ENCODE measurements around the gene SLMAP.
"Not testable (repeated sequence)": the region's sequence is repeated elsewhere in the genome, so short reads cannot be mapped to it uniquely, and the experiment has no call there.

SLMAP gene

GRCh38 chr3:57856675-57857074, 100.6 kb downstream of the SLMAP start:
- Histone ChIP-seq H3K27ac (no peak overlapping the region), H3K9me3 (replicated peaks in 1 of 11) (no peaks in the 10 kb centered on the region), H3K4me3 (no peak overlapping the region), H3K27me3 (no peaks in the 10 kb centered on the region), H3K4me2 (no peak overlapping the region), H3K36me3 (peaks cover 52 to 95% (median 67%) of the 10 kb centered on the region in 11 experiments), H3K4me1 (no peaks in the 10 kb centered on the region), H3K9ac (no peak overlapping the region), H4K20me1 (0 out of 22 replicates have a peak, but pooled peaks cover 0 to 4% (median 0%) of the 10 kb centered on the region in 11 experiments)
- TF ChIP-seq Cebpa-rat (IDR thresholded peaks at IDR 0.05), result no peak

GRCh38 chr3:57862894-57863293, 106.8 kb downstream of the SLMAP start:
- no peaks in the 10 kb centered on the region for H3K4me1 ChIP-seq
- peaks cover 73 to 98% (median 90%) of the 10 kb centered on the region in 11 experiments for H3K36me3 ChIP-seq
- no peaks in the 10 kb centered on the region for H3K27me3 ChIP-seq
- H4K20me1 ChIP-seq, result no peaks in the 10 kb centered on the region
- H3K9ac ChIP-seq, result no peak overlapping the region
- no peaks in the 10 kb centered on the region for H3K9me3 ChIP-seq (replicated peaks in 1 of 11)
- H3K4me2 ChIP-seq, result no peak overlapping the region
- no peak overlapping the region for H3K4me3 ChIP-seq
- TF ChIP-seq Cebpa-rat (IDR thresholded peaks at IDR 0.05), result no peak
- H3K27ac ChIP-seq, result no peak overlapping the region

DNA sequence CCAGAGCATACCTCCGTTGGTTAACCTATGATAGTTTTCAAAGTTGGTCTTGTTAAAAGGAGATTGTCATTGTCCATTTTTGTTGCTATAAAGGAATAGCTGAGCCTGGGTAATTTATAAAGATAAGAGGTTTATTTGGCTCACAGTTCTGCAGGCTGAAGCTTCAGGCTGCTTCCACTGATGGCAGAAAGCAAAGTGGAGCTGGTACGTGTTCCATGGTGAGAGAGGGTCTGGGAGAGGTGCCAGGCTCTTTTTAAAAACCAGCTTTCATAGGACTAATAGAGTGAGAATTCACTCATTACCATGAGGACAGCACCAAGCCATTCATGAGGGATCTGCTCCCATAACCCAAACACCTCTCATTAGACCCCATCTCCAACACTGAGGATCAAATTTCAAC, 107.3 kb downstream of the SLMAP start:
- Histone ChIP-seq H3K9me3 (replicated peaks in 1 of 11) (no peaks in the 10 kb centered on the region), H3K4me3 (no peak overlapping the region), H3K36me3 (peaks cover 73 to 98% (median 90%) of the 10 kb centered on the region in 11 experiments), H3K4me2 (no peak overlapping the region), H3K4me1 (no peaks in the 10 kb centered on the region), H3K27ac (no peak overlapping the region), H3K27me3 (no peaks in the 10 kb centered on the region), H3K9ac (no peak overlapping the region), H4K20me1 (no peaks in the 10 kb centered on the region)
- no peak for TF ChIP-seq Cebpa-rat (IDR thresholded peaks at IDR 0.05)

DNA sequence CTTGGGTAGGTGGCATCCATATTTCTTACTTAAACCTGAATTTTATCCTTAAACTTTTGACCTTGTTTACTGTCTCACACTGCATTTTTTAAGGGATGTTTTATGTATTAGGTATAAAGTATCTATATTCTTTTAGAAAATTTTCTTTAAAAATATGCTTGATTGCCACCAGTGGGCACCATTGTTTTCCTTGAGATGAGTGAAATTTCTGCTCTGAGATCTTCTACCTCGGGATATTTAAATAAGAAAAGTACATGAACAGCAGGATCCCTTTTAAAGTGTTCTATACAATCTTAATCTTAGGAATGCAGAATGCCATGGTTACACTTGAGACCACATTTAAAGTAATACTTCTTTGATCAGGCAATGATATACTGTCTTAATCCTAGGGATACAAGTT, 108.7 kb downstream of the SLMAP start:
- Histone ChIP-seq H3K27ac (no peak overlapping the region), H3K4me1 (no peaks in the 10 kb centered on the region), H3K9me3 (replicated peaks in 1 of 11) (no peaks in the 10 kb centered on the region), H3K4me2 (no peak overlapping the region), H3K27me3 (no peaks in the 10 kb centered on the region), H3K36me3 (peaks cover 64 to 90% (median 83%) of the 10 kb centered on the region in 11 experiments), H4K20me1 (no peaks in the 10 kb centered on the region), H3K4me3 (no peak overlapping the region), H3K9ac (no peak overlapping the region)
- TF ChIP-seq Cebpa-rat (IDR thresholded peaks at IDR 0.05), result no peak

DNA sequence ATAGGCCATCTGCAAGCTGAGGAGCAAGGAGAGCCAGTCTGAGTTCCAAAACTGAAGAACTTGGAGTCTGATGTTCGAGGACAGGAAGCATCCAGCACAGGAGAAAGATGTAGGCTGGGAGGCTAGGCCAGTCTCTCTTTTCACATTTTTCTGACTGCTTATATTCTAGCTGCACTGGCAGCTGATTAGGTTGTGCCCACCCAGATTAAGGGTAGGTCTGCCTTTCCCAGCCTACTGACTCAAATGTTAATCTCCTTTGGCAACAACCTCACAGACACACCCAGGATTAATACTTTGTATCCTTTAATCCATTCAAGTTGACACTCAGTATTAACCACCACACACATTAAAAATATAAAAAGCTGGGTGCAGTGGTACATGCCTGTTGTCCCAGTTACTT, 113.0 kb downstream of the SLMAP start:
- H4K20me1 ChIP-seq; H3K4me1 ChIP-seq; H3K4me2 ChIP-seq; H3K4me3 ChIP-seq; H3K9me3 ChIP-seq (replicated peaks in 1 of 11); H3K9ac ChIP-seq; H3K27me3 ChIP-seq; H3K27ac ChIP-seq: not testable (repeated sequence)
- H3K36me3 ChIP-seq, result peaks cover 60 to 86% (median 73%) of the 10 kb centered on the region in 11 experiments

DNA sequence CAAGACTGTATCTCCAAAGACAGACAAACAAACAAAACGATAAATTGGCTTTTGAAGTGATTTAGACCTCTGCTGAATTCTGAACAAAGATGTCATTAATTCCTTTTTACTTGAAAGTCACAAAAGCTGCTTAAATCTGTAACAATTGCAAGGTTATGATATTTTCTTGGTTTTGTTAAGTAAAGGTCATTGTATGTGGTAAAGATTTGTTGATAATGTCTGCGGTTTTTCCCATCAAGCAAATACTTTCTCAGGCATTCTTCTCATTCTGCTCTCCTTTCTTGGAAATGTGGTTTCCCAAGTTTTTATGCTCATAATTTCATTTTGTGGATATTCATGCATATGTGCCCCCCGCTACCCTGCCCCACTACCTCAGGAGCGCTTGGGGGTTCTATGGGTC, 116.5 kb downstream of the SLMAP start:
- Histone ChIP-seq H4K20me1 (peaks cover 0 to 6% (median 0%) of the 10 kb centered on the region in 11 experiments; a peak in 1 of 22 replicates), H3K4me2 (no peak overlapping the region), H3K36me3 (peaks cover 43 to 71% (median 56%) of the 10 kb centered on the region in 11 experiments), H3K9ac (no peak overlapping the region), H3K4me1 (no peaks in the 10 kb centered on the region), H3K27me3 (no peaks in the 10 kb centered on the region), H3K4me3 (no peak overlapping the region), H3K27ac (no peak overlapping the region), H3K9me3 (replicated peaks in 1 of 11) (no peaks in the 10 kb centered on the region; a peak in 1 of 22 replicates)
- no peak for TF ChIP-seq Cebpa-rat (IDR thresholded peaks at IDR 0.05)

DNA sequence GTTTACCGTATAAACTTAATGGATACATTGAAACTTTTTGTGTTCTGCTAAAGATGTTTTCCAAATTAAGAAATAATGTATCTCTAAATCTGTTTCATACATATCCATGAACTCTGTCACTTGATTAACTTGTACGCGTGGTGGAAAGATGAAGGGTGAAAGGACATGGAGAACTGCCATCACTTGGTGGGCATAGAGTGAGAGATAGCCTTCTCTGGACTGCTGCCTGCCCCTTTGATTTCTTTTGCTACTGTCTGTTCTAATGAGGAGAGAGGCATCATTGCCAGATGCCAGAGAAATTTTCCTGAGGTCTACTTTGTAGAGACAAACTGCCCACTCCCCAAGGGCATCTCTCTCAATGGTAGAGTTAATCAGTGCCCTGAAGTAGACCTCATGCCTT, 120.5 kb downstream of the SLMAP start:
- no peak for TF ChIP-seq Cebpa-rat (IDR thresholded peaks at IDR 0.05)
- peaks cover 43 to 84% (median 52%) of the 10 kb centered on the region in 11 experiments for H3K36me3 ChIP-seq
- no peaks in the 10 kb centered on the region for H3K4me1 ChIP-seq
- peaks cover 0 to 6% (median 0%) of the 10 kb centered on the region in 11 experiments; a peak in 1 of 22 replicates for H4K20me1 ChIP-seq
- H3K9ac ChIP-seq, result no peak overlapping the region
- H3K27me3 ChIP-seq, result no peaks in the 10 kb centered on the region
- H3K9me3 ChIP-seq (replicated peaks in 1 of 11), result no peaks in the 10 kb centered on the region; a peak in 1 of 22 replicates
- H3K4me3 ChIP-seq, result no peak overlapping the region
- H3K27ac ChIP-seq, result no peak overlapping the region
- no peak overlapping the region for H3K4me2 ChIP-seq

DNA sequence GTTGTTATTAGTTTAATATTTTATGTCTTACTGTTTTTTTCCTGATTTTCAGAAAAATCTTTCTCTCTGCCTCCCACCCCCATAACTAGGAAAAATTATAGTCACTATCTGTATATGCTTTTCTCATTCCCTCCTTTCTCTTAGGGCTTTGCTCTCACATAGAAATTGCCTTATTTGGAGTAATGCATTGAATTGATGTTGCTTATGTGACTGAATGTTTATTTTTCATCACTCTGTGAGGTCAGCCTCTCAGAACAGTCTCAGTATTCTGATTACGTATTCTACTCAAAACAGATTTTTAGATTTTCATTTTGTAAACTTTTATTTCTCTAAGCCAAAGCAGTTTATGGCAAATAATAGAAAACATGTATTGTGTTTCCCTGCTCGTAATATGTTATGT, 121.0 kb downstream of the SLMAP start:
- no peak overlapping the region for H3K4me3 ChIP-seq
- H4K20me1 ChIP-seq, result peaks cover 0 to 6% (median 0%) of the 10 kb centered on the region in 11 experiments; a peak in 1 of 22 replicates
- no peak overlapping the region for H3K27ac ChIP-seq
- no peaks in the 10 kb centered on the region for H3K27me3 ChIP-seq
- no peak overlapping the region for H3K4me2 ChIP-seq
- H3K36me3 ChIP-seq, result peaks cover 38 to 83% (median 48%) of the 10 kb centered on the region in 11 experiments
- H3K9ac ChIP-seq, result no peak overlapping the region
- H3K4me1 ChIP-seq, result no peaks in the 10 kb centered on the region
- TF ChIP-seq Cebpa-rat (IDR thresholded peaks at IDR 0.05), result no peak
- no peaks in the 10 kb centered on the region; a peak in 1 of 22 replicates for H3K9me3 ChIP-seq (replicated peaks in 1 of 11)

GRCh38 chr3:57884436-57884835, 128.3 kb downstream of the SLMAP start:
- not testable (repeated sequence) for H3K27me3 ChIP-seq; H3K27ac ChIP-seq; H3K4me3 ChIP-seq; H3K4me1 ChIP-seq; H3K9me3 ChIP-seq (replicated peaks in 1 of 11); H3K9ac ChIP-seq; H3K4me2 ChIP-seq; H4K20me1 ChIP-seq
- peaks cover 44 to 86% (median 52%) of the 10 kb centered on the region in 11 experiments for H3K36me3 ChIP-seq

GRCh38 chr3:57889807-57890206, 133.7 kb downstream of the SLMAP start:
- Histone ChIP-seq H3K4me2 (no peak overlapping the region), H3K4me3 (no peak overlapping the region), H3K27me3 (no peaks in the 10 kb centered on the region), H3K36me3 (peaks cover 25 to 66% (median 41%) of the 10 kb centered on the region in 11 experiments), H3K27ac (no peak overlapping the region), H4K20me1 (no peaks in the 10 kb centered on the region; a peak in 1 of 22 replicates), H3K4me1 (no peaks in the 10 kb centered on the region), H3K9me3 (replicated peaks in 1 of 11) (no peaks in the 10 kb centered on the region), H3K9ac (no peak overlapping the region)
- TF ChIP-seq Cebpa-rat (IDR thresholded peaks at IDR 0.05), result no peak

All from BLaER1 treated with 17β-estradiol and CSF1 and Interleukin-3, amounts not matched to agents 10 nM and 100 nM (cell line).